ENCODE measurements around the gene TRIML1. TPM values are rescaled to one million over a fixed set of nuclear protein-coding genes. Genes with fewer than 3 reads are reported as not detected.

TRIML1 gene
- total RNA-seq, 3 donors from 2014 or later (not counting 1 experiment from before 2014, with no cell fraction given): not detected

DNA sequence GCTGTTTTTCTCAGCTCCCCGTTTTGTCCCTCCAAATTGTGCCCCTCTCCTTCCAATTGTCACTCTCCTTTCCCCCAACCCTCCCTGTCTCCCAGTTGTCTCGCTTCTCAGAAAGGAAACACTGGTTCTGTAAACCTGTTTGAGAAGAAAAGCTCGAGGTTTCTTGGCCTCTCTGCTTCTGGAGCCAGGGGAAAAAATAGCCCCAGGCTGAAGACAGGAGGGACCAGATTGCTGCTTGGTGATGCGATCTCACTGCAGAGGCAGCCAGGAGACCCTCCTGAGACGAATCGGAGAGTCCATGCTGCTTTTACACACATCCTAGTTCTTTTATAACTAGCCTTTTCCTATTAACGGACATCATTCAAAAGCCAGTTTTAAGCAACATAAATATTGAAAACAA is 21.2 kb downstream of the TRIML1 start:
- Histone ChIP-seq H3K9me3 (ENCODE audit: control insufficient read depth, insufficient read depth, low read length) (peaks cover 26% of the 10 kb centered on the region), H3K27ac (ENCODE audit: low read length) (no peak overlapping the region), H3K4me1 (ENCODE audit: control insufficient read depth, insufficient read depth, low read length) (no peaks in the 10 kb centered on the region), H3K4me3 (ENCODE audit: low read length) (no peak overlapping the region), H3K36me3 (ENCODE audit: control insufficient read depth, insufficient read depth, low read length) (no peaks in the 10 kb centered on the region), H3K27me3 (ENCODE audit: control insufficient read depth, insufficient read depth, low read length) (no peaks in the 10 kb centered on the region)
- ATAC-seq: no peak
- Mint-ChIP-seq H3K4me1 (no peaks in the 10 kb centered on the region), H3K27ac (no peak overlapping the region), H3K4me3 (no peak overlapping the region), H3K9me3 (peaks cover 4 to 7% of the 10 kb centered on the region in 2 donors), H3K27me3 (ENCODE audit: low read depth in 2 of 2) (no peaks in the 10 kb centered on the region), H3K36me3 (no peaks in the 10 kb centered on the region)
- TF ChIP-seq CTCF (IDR thresholded peaks at IDR 0.05): no peak
- intact Hi-C loops (cut with micrococcal nuclease): no loop called here
- DNase-seq: no peak
- WGBS (ENCODE audit: insufficient coverage): 52% methylated on average over 6 of the region's 7 CpGs

- intact Hi-C loops (cut with micrococcal nuclease): no loop called here
- no peaks in the 10 kb centered on the region for H3K27me3 Mint-ChIP-seq (ENCODE audit: low read depth in 2 of 2)
- no peaks in the 10 kb centered on the region for H3K36me3 ChIP-seq (ENCODE audit: control insufficient read depth, insufficient read depth, low read length)
Measured at GRCh38 chr4:188161167-188161566, 21.9 kb downstream of the TRIML1 start.

GRCh38 chr4:188162698-188163097 is 23.5 kb downstream of the TRIML1 start:
- Histone ChIP-seq H3K9me3 (ENCODE audit: control insufficient read depth, insufficient read depth, low read length) (peaks cover 22% of the 10 kb centered on the region), H3K36me3 (ENCODE audit: control insufficient read depth, insufficient read depth, low read length) (no peaks in the 10 kb centered on the region), H3K4me1 (ENCODE audit: control insufficient read depth, insufficient read depth, low read length) (no peaks in the 10 kb centered on the region), H3K27ac (ENCODE audit: low read length) (no peak overlapping the region), H3K27me3 (ENCODE audit: control insufficient read depth, insufficient read depth, low read length) (no peaks in the 10 kb centered on the region), H3K4me3 (ENCODE audit: low read length) (no peak overlapping the region)
- Mint-ChIP-seq H3K27me3 (ENCODE audit: low read depth in 2 of 2) (no peaks in the 10 kb centered on the region), H3K27ac (no peak overlapping the region), H3K4me1 (no peaks in the 10 kb centered on the region), H3K9me3 (peaks cover 4 to 7% of the 10 kb centered on the region in 2 donors), H3K4me3 (no peak overlapping the region), H3K36me3 (no peaks in the 10 kb centered on the region)
- no peak for DNase-seq
- no peak for ATAC-seq
- TF ChIP-seq CTCF (IDR thresholded peaks at IDR 0.05): no peak
- 79% methylated on average over 6 of the region's 6 CpGs for WGBS (ENCODE audit: insufficient coverage)
- intact Hi-C loops (cut with micrococcal nuclease): no loop called here

More at GRCh38 chr4:188161167-188161566, 21.9 kb downstream of the TRIML1 start:
- no peak overlapping the region for H3K27ac Mint-ChIP-seq
- H3K4me3 ChIP-seq (ENCODE audit: low read length): no peak overlapping the region
- no peaks in the 10 kb centered on the region for H3K27me3 ChIP-seq (ENCODE audit: control insufficient read depth, insufficient read depth, low read length)
- H3K4me3 Mint-ChIP-seq: no peak overlapping the region
- 75% methylated on average over 5 of the region's 6 CpGs for WGBS (ENCODE audit: insufficient coverage)
- H3K4me1 ChIP-seq (ENCODE audit: control insufficient read depth, insufficient read depth, low read length): no peaks in the 10 kb centered on the region
- H3K4me1 Mint-ChIP-seq: no peaks in the 10 kb centered on the region
- no peaks in the 10 kb centered on the region for H3K36me3 Mint-ChIP-seq
- H3K27ac ChIP-seq (ENCODE audit: low read length): no peak overlapping the region
- no peak for ATAC-seq
- no peak for DNase-seq
- H3K9me3 Mint-ChIP-seq: peaks cover 4 to 7% of the 10 kb centered on the region in 2 donors
- no peak for TF ChIP-seq CTCF (IDR thresholded peaks at IDR 0.05)
- peaks cover 26% of the 10 kb centered on the region for H3K9me3 ChIP-seq (ENCODE audit: control insufficient read depth, insufficient read depth, low read length)

DNA sequence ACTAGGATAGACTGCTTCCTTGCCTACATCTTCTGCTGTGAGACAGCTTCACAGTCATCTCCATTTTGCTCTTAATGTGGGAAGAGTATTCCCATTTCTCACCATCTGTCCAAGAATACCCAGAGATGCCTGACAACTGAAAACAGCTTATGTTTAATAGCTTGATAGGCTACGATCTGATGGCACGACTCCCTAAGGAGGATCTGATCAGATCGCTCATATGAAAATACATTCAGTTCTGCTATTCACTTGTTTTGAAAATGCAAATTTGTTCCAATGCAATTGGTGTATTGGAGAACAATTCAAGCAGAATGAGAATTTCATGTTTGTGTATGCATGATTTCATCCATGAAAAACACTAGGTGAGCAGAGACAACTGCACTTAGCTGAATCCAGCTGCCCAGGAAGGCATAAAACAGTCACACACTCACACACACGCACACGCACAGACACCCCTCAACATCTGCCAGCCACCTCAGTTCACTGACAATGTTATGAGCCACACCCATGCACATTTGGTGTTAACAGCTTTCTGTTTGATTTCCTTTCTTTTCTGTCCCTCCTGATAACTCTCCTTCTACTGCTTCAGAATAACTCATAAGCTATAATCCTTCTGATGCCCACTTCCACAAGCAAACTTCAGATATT is 29.6 kb downstream of the TRIML1 start:
- Histone ChIP-seq H3K9me3 (ENCODE audit: control insufficient read depth, insufficient read depth, low read length) (peaks cover 10% of the 10 kb centered on the region), H3K4me3 (ENCODE audit: low read length) (no peak overlapping the region), H3K27me3 (ENCODE audit: control insufficient read depth, insufficient read depth, low read length) (no peaks in the 10 kb centered on the region), H3K36me3 (ENCODE audit: control insufficient read depth, insufficient read depth, low read length) (no peaks in the 10 kb centered on the region), H3K27ac (ENCODE audit: low read length) (no peak overlapping the region), H3K4me1 (ENCODE audit: control insufficient read depth, insufficient read depth, low read length) (no peaks in the 10 kb centered on the region)
- no peak for TF ChIP-seq CTCF (IDR thresholded peaks at IDR 0.05)
- Mint-ChIP-seq H3K36me3 (no peaks in the 10 kb centered on the region), H3K27me3 (ENCODE audit: low read depth in 2 of 2) (no peaks in the 10 kb centered on the region), H3K27ac (no peak overlapping the region), H3K9me3 (peaks cover 5 to 12% of the 10 kb centered on the region in 2 donors), H3K4me3 (no peak overlapping the region), H3K4me1 (no peaks in the 10 kb centered on the region)
- ATAC-seq (no peak), DNase-seq (no peak)
- intact Hi-C loops (cut with micrococcal nuclease): no loop called here
- WGBS (ENCODE audit: insufficient coverage): 87% methylated on average over 5 of the region's 5 CpGs

Data from natural killer cell (primary cell).